Smooth muscle cell (in vitro differentiated cells): ENCODE measurements around the gene SLC7A4. TPM values are rescaled to one million over a fixed set of nuclear protein-coding genes. Genes with fewer than 3 reads are reported as not detected.
"Not testable (repeated sequence)": the region's sequence is repeated elsewhere in the genome, so short reads cannot be mapped to it uniquely, and the experiment has no call there.

Experiments
- DNase-seq: peaks from one replicate; lab custom pipeline; 2025; ENCODE audit not compliant: unreplicated experiment; lab: John Stamatoyannopoulos, UW
- H2AFZ ChIP-seq: fragments of 200-600 bp; sonication (generic); 2 replicates; pipeline ENCODE4 v1.6.0; 2016; ENCODE audit warnings: antibody characterized with exemption, low read depth, mild to moderate bottlenecking
- H3F3A ChIP-seq: fragments of 200-600 bp; sonication (generic); 2 replicates; pipeline ENCODE4 v1.6.0; 2017; ENCODE audit warnings: antibody characterized with exemption, low read depth
- H3K27ac ChIP-seq: fragments of 200-600 bp; sonication (generic); 2 replicates; pipeline ENCODE4 v1.5.1; 2016; ENCODE audit warnings: low read depth, mild to moderate bottlenecking
- H3K27me3 ChIP-seq: fragments of 200-600 bp; sonication (generic); 2 replicates; pipeline ENCODE4 v1.6.1; 2016; ENCODE audit warnings: low read depth, mild to moderate bottlenecking
- H3K36me3 ChIP-seq: fragments of 200-600 bp; sonication (generic); 2 replicates; pipeline ENCODE4 v1.5.1; 2016; ENCODE audit warnings: low read depth
- H3K4me1 ChIP-seq: fragments of 200-600 bp; sonication (generic); 2 replicates; pipeline ENCODE4 v1.5.1; 2016; ENCODE audit warnings: low read depth
- H3K4me2 ChIP-seq: fragments of 200-600 bp; sonication (generic); 2 replicates; pipeline ENCODE4 v1.6.0; 2016; ENCODE audit warnings: mild to moderate bottlenecking
- H3K4me3 ChIP-seq: fragments of 200-600 bp; sonication (generic); 2 replicates; pipeline ENCODE4 v1.5.1; 2016; ENCODE audit warnings: mild to moderate bottlenecking
- H3K79me2 ChIP-seq: fragments of 200-600 bp; sonication (generic); 2 replicates; pipeline ENCODE4 v1.6.0; 2016; ENCODE audit warnings: low read depth, mild to moderate bottlenecking
- H3K9ac ChIP-seq: fragments of 200-600 bp; sonication (generic); 2 replicates; pipeline ENCODE4 v1.6.0; 2016; ENCODE audit warnings: low read depth
- H3K9me3 ChIP-seq: fragments of 200-600 bp; sonication (generic); replicated peaks from 2 replicates; pipeline ENCODE4 v1.5.1; 2016; ENCODE audit warnings: low read depth
- H4K20me1 ChIP-seq: fragments of 200-600 bp; sonication (generic); 2 replicates; pipeline ENCODE4 v1.6.0; 2016; ENCODE audit warnings: low read depth
- CTCF ChIP-seq: fragments of 200-600 bp; sonication (generic); IDR thresholded peaks from 2 replicates; pipeline ENCODE4 v1.5.1; 2017; ENCODE audit warnings: borderline replicate concordance, mild to moderate bottlenecking, antibody characterized with exemption; ENCODE audit not compliant: insufficient read depth, poor library complexity, severe bottlenecking
- WGBS: methylation state at CpG from one replicate; pipeline ENCODE4 v1.1.7; 2016; ENCODE audit warnings: low lambda C conversion rate; 5-methylcytosine and 5-hydroxymethylcytosine counted together
- polyA plus RNA-seq: library from polyadenylated mRNA; unstranded; fragments of >200 nt; fragmentation: Nextera tagmentation; extraction: Ambion mirVana; gene quantifications from 2 replicates; pipeline ENCODE4 v1.2.1, GENCODE V29; 2016
- total RNA-seq: library from RNA; depleted of rRNA; stranded (reverse); fragments of >200 nt; gene quantifications from 2 replicates; pipeline ENCODE4 v1.2.3, GENCODE V29; 2014

Gene SLC7A4
- total and polyA plus RNA-seq, 2 experiments from 2014 or later: 0.30 to 1.5 TPM

GRCh38 chr22:21051145-21051830, 18.9 kb upstream of the SLC7A4 start:
- WGBS: 85% methylated on average over 9 of the region's 9 CpGs
- Histone ChIP-seq H3K4me3 (no peak overlapping the region), H3K27me3 (no peaks in the 10 kb centered on the region), H3F3A (no peaks in the 10 kb centered on the region), H3K27ac (no peak overlapping the region), H3K36me3 (no peaks in the 10 kb centered on the region), H4K20me1 (no peaks in the 10 kb centered on the region), H3K79me2 (no peaks in the 10 kb centered on the region), H3K9me3 (no peaks in the 10 kb centered on the region), H3K4me2 (no peak overlapping the region), H3K4me1 (no peaks in the 10 kb centered on the region), H3K9ac (no peak overlapping the region), H2AFZ (no peak overlapping the region)
- TF ChIP-seq CTCF: no peak
- DNase-seq: no peak

- H3F3A ChIP-seq, H3K4me1 ChIP-seq, H3K27ac ChIP-seq, H2AFZ ChIP-seq, DNase-seq, H3K4me3 ChIP-seq, H3K4me2 ChIP-seq, H3K36me3 ChIP-seq, H3K9ac ChIP-seq, H3K9me3 ChIP-seq, H3K79me2 ChIP-seq, H4K20me1 ChIP-seq, H3K27me3 ChIP-seq: not testable (repeated sequence)
- 96% methylated on average over 8 of the region's 12 CpGs for WGBS
These were observed 16.6 kb upstream of the SLC7A4 start for GRCh38 chr22:21048965-21049364.

GRCh38 chr22:21048448-21048847, 16.1 kb upstream of the SLC7A4 start:
- not testable (repeated sequence) for H3K9me3 ChIP-seq, H3F3A ChIP-seq, H3K4me3 ChIP-seq, H2AFZ ChIP-seq, H3K36me3 ChIP-seq, H3K4me1 ChIP-seq, H3K27ac ChIP-seq, H3K4me2 ChIP-seq, H3K79me2 ChIP-seq, H3K9ac ChIP-seq, H4K20me1 ChIP-seq, DNase-seq, H3K27me3 ChIP-seq
- WGBS: 81% methylated on average over 5 of the region's 5 CpGs

GRCh38 chr22:21047730-21048129, 15.4 kb upstream of the SLC7A4 start:
- Histone ChIP-seq H2AFZ (no peak overlapping the region), H3K79me2 (no peaks in the 10 kb centered on the region), H3K9ac (no peak overlapping the region), H3K27ac (no peak overlapping the region), H3F3A (no peaks in the 10 kb centered on the region), H3K4me1 (peaks cover 5% of the 10 kb centered on the region), H3K36me3 (no peaks in the 10 kb centered on the region), H3K4me3 (no peak overlapping the region), H3K9me3 (no peaks in the 10 kb centered on the region), H3K4me2 (no peak overlapping the region), H4K20me1 (no peaks in the 10 kb centered on the region), H3K27me3 (no peaks in the 10 kb centered on the region)
- TF ChIP-seq CTCF: no peak
- WGBS: 90% methylated on average over 7 of the region's 7 CpGs
- no peak for DNase-seq
